GM23338 (cell line): ENCODE results near the gene ULBP1.

ENCODE experiments used
- CTCF ChIP-seq, 2 experiments: fragments of 200-600 bp in 1 of 2; sonication (generic) in 1 of 2; conservative IDR thresholded peaks; 2 replicates each; pipeline versions ENCODE4 v1.5.1 to v1.6.1; 2016 to 2017; ENCODE audit warnings: antibody characterized with exemption in 2 of 2, low read depth in 2 of 2, mild to moderate bottlenecking in 2 of 2, moderate library complexity in 1 of 2
- EZH2 ChIP-seq: fragments of 200-600 bp; sonication (generic); IDR thresholded peaks from one replicate; pipeline ENCODE4 v1.8.0; 2017; ENCODE audit warnings: antibody characterized with exemption, mild to moderate bottlenecking, low read depth; ENCODE audit not compliant: unreplicated experiment
- EZH2phosphoT487 ChIP-seq: fragments of 200-600 bp; sonication (generic); IDR thresholded peaks from one replicate; pipeline ENCODE4 v1.8.1; 2018; ENCODE audit warnings: antibody characterized with exemption; ENCODE audit not compliant: unreplicated experiment

GRCh38 chr6:149918151-149918905 lies 45.4 kb upstream of the ULBP1 start:
- no peak for TF ChIP-seq CTCF (conservative IDR thresholded peaks at IDR 0.05; ENCODE audit: low read depth in 2 of 2)
- TF ChIP-seq EZH2 = no peak
- TF ChIP-seq EZH2phosphoT487 = no peak
